ENCODE data around the gene ZMYND8.

ZMYND8 gene

GRCh38 chr20:47335251-47336128 lies 21.0 kb downstream of the ZMYND8 start:
- Histone ChIP-seq H3K9ac (ENCODE audit: low read depth, low read length) (no peak overlapping the region), H3K9me3 (ENCODE audit: insufficient read depth, low read length, severe bottlenecking) (no peaks in the 10 kb centered on the region), H4K20me1 (ENCODE audit: insufficient read depth, low read length) (peaks cover 91% of the 10 kb centered on the region), H3K27ac (ENCODE audit: low read length) (no peak overlapping the region), H2AFZ (ENCODE audit: low read depth, low read length) (no peak overlapping the region), H3K79me2 (ENCODE audit: insufficient read depth, low read length) (peaks cover 98% of the 10 kb centered on the region), H3K4me3 (ENCODE audit: low read depth in 1 of 2, low read length in 2 of 2) (no peak overlapping the region), H3K4me2 (ENCODE audit: insufficient read depth, low read length) (no peak overlapping the region), H3K4me1 (ENCODE audit: insufficient read depth, low read length) (no peaks in the 10 kb centered on the region), H3K27me3 (ENCODE audit: insufficient read depth, low read length, poor library complexity) (no peaks in the 10 kb centered on the region), H3K36me3 (ENCODE audit: insufficient read depth, low read length) (peaks cover 69% of the 10 kb centered on the region)
- TF ChIP-seq CTCF (IDR thresholded peaks at IDR 0.05; ENCODE audit: borderline replicate concordance, extremely low read depth, low read length, poor library complexity, severe bottlenecking) = no peak
- no peak for TF ChIP-seq EZH2 (IDR thresholded peaks at IDR 0.05; ENCODE audit: borderline replicate concordance, low read depth, low read length, severe bottlenecking)
- ATAC-seq (ENCODE audit: insufficient read depth, low read depth) = no peak
- DNase-seq = no peak

GRCh38 chr20:47334022-47334551 lies 22.4 kb downstream of the ZMYND8 start:
- no peak for TF ChIP-seq CTCF (IDR thresholded peaks at IDR 0.05; ENCODE audit: borderline replicate concordance, extremely low read depth, low read length, poor library complexity, severe bottlenecking)
- no peak for TF ChIP-seq EZH2 (IDR thresholded peaks at IDR 0.05; ENCODE audit: borderline replicate concordance, low read depth, low read length, severe bottlenecking)
- Histone ChIP-seq H2AFZ (ENCODE audit: low read depth, low read length) (no peak overlapping the region), H3K4me1 (ENCODE audit: insufficient read depth, low read length) (no peaks in the 10 kb centered on the region), H3K4me3 (ENCODE audit: low read depth in 1 of 2, low read length in 2 of 2) (no peak overlapping the region), H3K27me3 (ENCODE audit: insufficient read depth, low read length, poor library complexity) (no peaks in the 10 kb centered on the region), H3K27ac (ENCODE audit: low read length) (0 out of 2 replicates have a peak overlapping the region, but pooled peaks have one; percentile 30), H3K4me2 (ENCODE audit: insufficient read depth, low read length) (no peak overlapping the region), H3K9me3 (ENCODE audit: insufficient read depth, low read length, severe bottlenecking) (no peaks in the 10 kb centered on the region), H4K20me1 (ENCODE audit: insufficient read depth, low read length) (peaks cover 91% of the 10 kb centered on the region), H3K79me2 (ENCODE audit: insufficient read depth, low read length) (peaks cover 98% of the 10 kb centered on the region), H3K36me3 (ENCODE audit: insufficient read depth, low read length) (peaks cover 67% of the 10 kb centered on the region), H3K9ac (ENCODE audit: low read depth, low read length) (no peak overlapping the region)
- DNase-seq = no peak
- peak; percentile 45; the same call in 1 of the 3 replicates for ATAC-seq (ENCODE audit: insufficient read depth, low read depth)

GRCh38 chr20:47332381-47333206 lies 23.9 kb downstream of the ZMYND8 start:
- no peak for TF ChIP-seq CTCF (IDR thresholded peaks at IDR 0.05; ENCODE audit: borderline replicate concordance, extremely low read depth, low read length, poor library complexity, severe bottlenecking)
- TF ChIP-seq EZH2 (IDR thresholded peaks at IDR 0.05; ENCODE audit: borderline replicate concordance, low read depth, low read length, severe bottlenecking) = no peak
- Histone ChIP-seq H3K79me2 (ENCODE audit: insufficient read depth, low read length) (peaks cover 97% of the 10 kb centered on the region), H3K4me1 (ENCODE audit: insufficient read depth, low read length) (no peaks in the 10 kb centered on the region), H3K27ac (ENCODE audit: low read length) (no peak overlapping the region), H3K36me3 (ENCODE audit: insufficient read depth, low read length) (peaks cover 61% of the 10 kb centered on the region), H3K4me3 (ENCODE audit: low read depth in 1 of 2, low read length in 2 of 2) (no peak overlapping the region), H3K27me3 (ENCODE audit: insufficient read depth, low read length, poor library complexity) (no peaks in the 10 kb centered on the region), H4K20me1 (ENCODE audit: insufficient read depth, low read length) (peaks cover 84% of the 10 kb centered on the region), H2AFZ (ENCODE audit: low read depth, low read length) (no peak overlapping the region), H3K4me2 (ENCODE audit: insufficient read depth, low read length) (no peak overlapping the region), H3K9ac (ENCODE audit: low read depth, low read length) (no peak overlapping the region), H3K9me3 (ENCODE audit: insufficient read depth, low read length, severe bottlenecking) (no peaks in the 10 kb centered on the region)
- ATAC-seq (ENCODE audit: insufficient read depth, low read depth) (no peak), DNase-seq (no peak)

All from DND-41 (cell line).